HG02852 (cell line): ENCODE results near the gene ADGRG7.

Experiments
- ATAC-seq: cut with Tn5 transposase; IDR thresholded peaks from one replicate; pipeline ENCODE4 v1.9.1; 2021; ENCODE audit warnings: mild to moderate bottlenecking, moderate library complexity; ENCODE audit not compliant: unreplicated experiment

Gene ADGRG7

GRCh38 chr3:100697172-100697571 is 87.8 kb downstream of the ADGRG7 start:
- ATAC-seq: no peak

GRCh38 chr3:100697723-100698285 is 88.4 kb downstream of the ADGRG7 start:
- ATAC-seq: no peak

GRCh38 chr3:100698736-100699135 is 89.3 kb downstream of the ADGRG7 start:
- ATAC-seq: no peak

- no peak for ATAC-seq
Observed at GRCh38 chr3:100700708-100701107, 91.3 kb downstream of the ADGRG7 start.

GRCh38 chr3:100702082-100702979 is 92.9 kb downstream of the ADGRG7 start:
- no peak for ATAC-seq

GRCh38 chr3:100702980-100703345 is 93.6 kb downstream of the ADGRG7 start:
- no peak for ATAC-seq

- ATAC-seq: no peak
Observed at GRCh38 chr3:100703865-100704264, 94.5 kb downstream of the ADGRG7 start.

GRCh38 chr3:100706365-100706764 is 97.0 kb downstream of the ADGRG7 start:
- no peak for ATAC-seq

GRCh38 chr3:100708644-100708988 is 99.2 kb downstream of the ADGRG7 start:
- no peak for ATAC-seq

GRCh38 chr3:100708989-100709841 is 99.8 kb downstream of the ADGRG7 start, which contains the start of gene TFG:
Gene TFG (plus strand): TSS chr3:100709494. CDS start chr3:100713686, 4,192 bp downstream.
- peak; percentile 93 for ATAC-seq

- peak; percentile 1 for ATAC-seq
Observed at GRCh38 chr3:100709842-100710260, 100.5 kb downstream of the ADGRG7 start.

GRCh38 chr3:100710261-100710968 is 101.0 kb downstream of the ADGRG7 start:
- peak; percentile 35 for ATAC-seq

GRCh38 chr3:100715176-100715575 is 105.8 kb downstream of the ADGRG7 start:
- no peak for ATAC-seq

GRCh38 chr3:100717063-100717462 is 107.7 kb downstream of the ADGRG7 start:
- no peak for ATAC-seq

GRCh38 chr3:100717637-100718487 is 108.5 kb downstream of the ADGRG7 start:
- no peak for ATAC-seq

- ATAC-seq: no peak
Observed at GRCh38 chr3:100719136-100719535, 109.7 kb downstream of the ADGRG7 start.

- no peak for ATAC-seq
Observed at GRCh38 chr3:100720426-100720825, 111.0 kb downstream of the ADGRG7 start.

- no peak for ATAC-seq
Observed at GRCh38 chr3:100725935-100726513, 116.6 kb downstream of the ADGRG7 start.

- ATAC-seq: no peak
Observed at GRCh38 chr3:100726706-100727105, 117.3 kb downstream of the ADGRG7 start.

GRCh38 chr3:100730524-100730923 is 121.1 kb downstream of the ADGRG7 start:
- ATAC-seq: peak; percentile 53
